ENCODE data around the gene PNLIPRP1. TPM values are rescaled to one million over a fixed set of nuclear protein-coding genes. Genes with fewer than 3 reads are reported as not detected.

Gene PNLIPRP1
- total RNA-seq, 1 donor from 2014 or later = not detected

- Histone ChIP-seq H3K27me3 (no peaks in the 10 kb centered on the region), H3K36me3 (no peaks in the 10 kb centered on the region), H3K9me3 (no peaks in the 10 kb centered on the region), H3K4me3 (no peak overlapping the region), H3K4me1 (no peaks in the 10 kb centered on the region), H3K27ac (no peak overlapping the region)
- DNase-seq (ENCODE audit: low spot score in 2 of 2) = no peak
- intact Hi-C loops (cut with DNase I) = no loop called here
- TF ChIP-seq CTCF (IDR thresholded peaks at IDR 0.05) = no peak
These were observed 12.1 kb downstream of the PNLIPRP1 start for GRCh38 chr10:116602648-116603400.

- H3K9me3 ChIP-seq = no peaks in the 10 kb centered on the region
- H3K27me3 ChIP-seq = no peaks in the 10 kb centered on the region
- H3K4me1 ChIP-seq = no peaks in the 10 kb centered on the region
- no peak for TF ChIP-seq CTCF (IDR thresholded peaks at IDR 0.05)
- no peaks in the 10 kb centered on the region for H3K36me3 ChIP-seq
- DNase-seq (ENCODE audit: low spot score in 2 of 2) = no peak
- intact Hi-C loops (cut with DNase I) = no loop called here
- no peak overlapping the region for H3K27ac ChIP-seq
- no peak overlapping the region for H3K4me3 ChIP-seq
These were observed 15.3 kb downstream of the PNLIPRP1 start for GRCh38 chr10:116606061-116606483.

- Histone ChIP-seq H3K9me3 (no peaks in the 10 kb centered on the region), H3K36me3 (no peaks in the 10 kb centered on the region), H3K27ac (no peak overlapping the region), H3K4me1 (no peaks in the 10 kb centered on the region), H3K4me3 (no peak overlapping the region), H3K27me3 (no peaks in the 10 kb centered on the region)
- no peak for DNase-seq (ENCODE audit: low spot score in 2 of 2)
- TF ChIP-seq CTCF (IDR thresholded peaks at IDR 0.05) = no peak
- intact Hi-C loops (cut with DNase I) = no loop called here
These were observed 16.6 kb downstream of the PNLIPRP1 start for GRCh38 chr10:116607336-116607735.

GRCh38 chr10:116608686-116609594 lies 18.2 kb downstream of the PNLIPRP1 start:
- Histone ChIP-seq H3K27me3 (no peaks in the 10 kb centered on the region), H3K9me3 (no peaks in the 10 kb centered on the region), H3K36me3 (no peaks in the 10 kb centered on the region), H3K4me3 (no peak overlapping the region), H3K27ac (no peak overlapping the region), H3K4me1 (no peaks in the 10 kb centered on the region)
- TF ChIP-seq CTCF (IDR thresholded peaks at IDR 0.05) = no peak
- no peak for DNase-seq (ENCODE audit: low spot score in 2 of 2)
- intact Hi-C loops (cut with DNase I) = no loop called here

- no peak for TF ChIP-seq CTCF (IDR thresholded peaks at IDR 0.05)
- Histone ChIP-seq H3K27me3 (no peaks in the 10 kb centered on the region), H3K4me3 (no peak overlapping the region), H3K9me3 (no peaks in the 10 kb centered on the region), H3K4me1 (no peaks in the 10 kb centered on the region), H3K27ac (no peak overlapping the region), H3K36me3 (no peaks in the 10 kb centered on the region)
- DNase-seq (ENCODE audit: low spot score in 2 of 2) = peak in 1 of 2 donors; percentile 24
- intact Hi-C loops (cut with DNase I) = no loop called here
These were observed 19.8 kb downstream of the PNLIPRP1 start for GRCh38 chr10:116610443-116611152.

Data from ascending aorta (tissue), 2 donors.